ENCODE results near the gene CHST11.

Gene CHST11

DNA sequence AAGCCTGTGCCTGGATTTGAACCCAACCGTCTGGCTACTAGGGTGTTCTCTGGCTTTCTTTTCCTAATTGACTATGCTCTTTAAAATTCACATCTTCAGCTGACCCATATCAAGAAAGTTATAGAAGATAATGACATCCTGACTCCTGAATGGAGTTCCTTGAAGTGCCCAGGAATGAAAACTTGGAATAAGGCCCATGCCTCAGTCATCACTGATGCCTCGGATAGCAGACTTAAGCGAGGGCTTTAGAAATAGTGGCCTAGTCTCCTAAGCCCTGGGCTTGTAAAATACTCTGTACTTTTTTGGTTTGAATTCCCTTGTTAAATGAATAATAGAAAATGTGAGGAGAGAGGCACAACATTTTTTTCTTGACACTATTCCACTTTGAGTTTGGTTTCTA is 39.0 kb downstream of the CHST11 start:
- TF ChIP-seq, protein P1, sequence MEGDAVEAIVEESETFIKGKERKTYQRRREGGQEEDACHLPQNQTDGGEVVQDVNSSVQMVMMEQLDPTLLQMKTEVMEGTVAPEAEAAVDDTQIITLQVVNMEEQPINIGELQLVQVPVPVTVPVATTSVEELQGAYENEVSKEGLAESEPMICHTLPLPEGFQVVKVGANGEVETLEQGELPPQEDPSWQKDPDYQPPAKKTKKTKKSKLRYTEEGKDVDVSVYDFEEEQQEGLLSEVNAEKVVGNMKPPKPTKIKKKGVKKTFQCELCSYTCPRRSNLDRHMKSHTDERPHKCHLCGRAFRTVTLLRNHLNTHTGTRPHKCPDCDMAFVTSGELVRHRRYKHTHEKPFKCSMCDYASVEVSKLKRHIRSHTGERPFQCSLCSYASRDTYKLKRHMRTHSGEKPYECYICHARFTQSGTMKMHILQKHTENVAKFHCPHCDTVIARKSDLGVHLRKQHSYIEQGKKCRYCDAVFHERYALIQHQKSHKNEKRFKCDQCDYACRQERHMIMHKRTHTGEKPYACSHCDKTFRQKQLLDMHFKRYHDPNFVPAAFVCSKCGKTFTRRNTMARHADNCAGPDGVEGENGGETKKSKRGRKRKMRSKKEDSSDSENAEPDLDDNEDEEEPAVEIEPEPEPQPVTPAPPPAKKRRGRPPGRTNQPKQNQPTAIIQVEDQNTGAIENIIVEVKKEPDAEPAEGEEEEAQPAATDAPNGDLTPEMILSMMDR (IDR thresholded peaks at IDR 0.05; ENCODE audit: low read depth, low read length) = no peak
- H3K4me3 ChIP-seq (ENCODE audit: low read depth, low read length) = no peak overlapping the region

DNA sequence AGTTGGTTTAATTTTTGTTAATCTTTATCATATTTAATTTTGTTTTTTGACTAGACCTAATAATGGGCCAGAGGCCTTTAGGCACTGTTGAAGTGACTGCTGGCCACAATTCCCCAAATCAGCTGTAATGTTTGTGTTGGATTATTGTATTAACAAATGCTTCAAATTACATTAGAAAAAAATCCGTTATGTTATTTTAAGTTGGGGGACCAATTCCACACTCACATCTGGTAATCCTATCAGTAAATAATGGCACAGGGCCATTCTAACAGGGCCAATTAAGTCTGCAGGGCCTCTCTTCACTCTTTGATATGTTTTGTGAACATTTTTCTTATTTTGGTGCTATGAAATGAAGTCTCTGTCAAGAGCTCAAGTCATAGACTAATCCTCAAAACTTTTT is 39.6 kb downstream of the CHST11 start:
- TF ChIP-seq, protein P1 (IDR thresholded peaks at IDR 0.05; ENCODE audit: low read depth, low read length) = no peak
- H3K4me3 ChIP-seq (ENCODE audit: low read depth, low read length) = no peak overlapping the region

DNA sequence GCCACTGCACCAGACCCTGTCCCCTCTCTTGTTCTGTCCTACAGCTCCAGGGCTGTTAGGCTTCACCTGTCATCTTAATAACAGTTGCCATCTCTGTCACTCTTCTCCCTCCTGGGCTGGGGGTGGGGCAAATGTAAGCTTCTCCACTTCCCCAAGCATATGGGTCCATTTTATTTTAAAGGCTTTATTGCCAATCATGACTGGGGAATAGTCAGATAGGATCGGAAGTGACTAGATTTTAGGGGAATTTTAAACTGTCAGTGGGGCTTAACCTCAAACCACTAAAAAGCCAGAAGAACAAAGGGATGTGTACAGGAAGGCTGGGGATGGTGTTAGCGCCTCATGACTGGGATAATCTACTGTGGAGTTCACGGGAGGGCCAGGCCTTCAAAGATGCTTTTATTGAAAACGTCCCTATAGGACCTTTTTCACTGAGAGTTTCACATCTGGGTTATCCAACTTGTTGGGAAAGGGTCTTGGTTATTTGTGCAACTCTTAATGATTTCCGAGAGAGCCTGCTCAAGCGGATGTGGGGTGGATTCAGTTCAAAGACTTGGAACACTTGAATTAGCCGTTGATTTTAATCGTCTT is 41.6 kb downstream of the CHST11 start:
- TF ChIP-seq, protein P1 (IDR thresholded peaks at IDR 0.05; ENCODE audit: low read depth, low read length) = no peak
- no peak overlapping the region for H3K4me3 ChIP-seq (ENCODE audit: low read depth, low read length)

DNA sequence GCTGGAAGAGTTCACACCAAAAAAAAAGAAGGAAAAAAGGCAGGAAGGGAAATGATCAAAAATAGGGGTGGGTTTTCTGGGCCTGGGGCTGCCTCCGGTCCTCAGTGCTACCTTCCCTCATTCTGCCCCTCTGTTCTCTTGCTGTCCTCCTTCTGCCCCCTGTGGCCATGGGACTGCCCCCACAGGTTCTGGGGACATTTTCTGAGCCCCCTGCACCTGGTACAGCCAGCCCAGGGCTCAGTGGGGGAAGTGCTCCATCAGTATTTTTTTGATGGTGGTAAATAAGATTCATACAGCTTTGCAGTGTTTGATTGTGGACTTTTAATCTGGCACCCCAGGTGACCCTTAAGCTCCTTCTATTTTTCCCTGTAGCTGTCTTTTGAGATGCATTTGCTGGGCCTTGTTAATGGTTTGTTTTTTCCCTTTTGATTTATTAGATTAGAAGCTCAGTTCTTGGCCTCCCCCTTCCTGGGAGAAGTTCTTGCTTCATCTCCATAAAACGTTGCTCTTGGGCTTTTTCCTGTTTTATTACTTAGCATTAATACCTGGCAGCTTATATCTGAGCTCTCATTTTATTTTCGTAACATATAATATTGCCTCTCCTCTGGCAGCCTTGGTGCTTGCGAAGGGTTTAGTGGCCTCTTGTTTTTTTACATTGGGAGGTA is 43.1 kb downstream of the CHST11 start:
- H3K4me3 ChIP-seq (ENCODE audit: low read depth, low read length) = no peak overlapping the region
- TF ChIP-seq, protein P1 (IDR thresholded peaks at IDR 0.05; ENCODE audit: low read depth, low read length) = no peak

DNA sequence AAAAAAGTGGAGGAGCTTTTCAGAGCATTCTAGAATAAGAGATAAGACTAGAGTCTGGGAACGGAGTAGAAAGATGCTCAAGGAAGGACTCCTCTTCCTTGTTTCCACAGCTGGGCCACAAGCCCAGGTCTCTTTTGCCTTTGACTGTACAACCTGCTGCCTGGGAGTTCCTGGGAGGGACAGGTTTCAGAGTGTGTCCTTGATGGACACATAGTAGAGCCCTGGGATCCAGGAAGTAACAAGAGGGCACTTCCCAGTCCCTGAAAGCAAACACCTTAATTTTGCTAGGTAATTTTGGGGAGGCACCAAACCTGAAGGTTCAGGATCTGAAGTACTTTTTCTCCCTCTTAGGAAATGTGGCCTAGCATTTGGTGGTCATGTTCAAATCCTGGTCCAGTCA is 44.4 kb downstream of the CHST11 start:
- TF ChIP-seq, protein P1 (IDR thresholded peaks at IDR 0.05; ENCODE audit: low read depth, low read length) = no peak

DNA sequence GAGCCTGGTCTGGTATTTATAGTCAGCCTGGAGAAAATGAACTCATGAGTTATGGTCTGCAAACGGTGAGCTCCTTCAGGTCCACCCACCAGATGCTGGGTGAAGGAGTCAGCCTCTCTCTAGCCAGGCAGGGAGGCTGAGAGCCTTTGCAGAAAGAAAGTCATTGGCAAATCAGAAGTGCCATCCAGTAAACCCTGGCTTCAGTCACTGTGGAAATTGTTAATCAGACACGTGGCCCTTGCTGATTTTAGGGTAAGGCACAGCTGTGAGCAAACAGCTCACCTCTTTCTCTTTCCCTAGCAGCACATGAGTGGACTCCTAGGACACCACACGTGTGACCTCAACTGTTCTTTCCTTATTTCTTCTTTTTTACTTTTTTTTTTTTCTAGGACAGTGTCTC is 44.9 kb downstream of the CHST11 start:
- no peak overlapping the region for H3K4me3 ChIP-seq (ENCODE audit: low read depth, low read length)
- TF ChIP-seq, protein P1 (IDR thresholded peaks at IDR 0.05; ENCODE audit: low read depth, low read length) = no peak

More for the DNA sequence above, 44.4 kb downstream of the CHST11 start:
- H3K4me3 ChIP-seq (ENCODE audit: low read depth, low read length) = no peak overlapping the region

DNA sequence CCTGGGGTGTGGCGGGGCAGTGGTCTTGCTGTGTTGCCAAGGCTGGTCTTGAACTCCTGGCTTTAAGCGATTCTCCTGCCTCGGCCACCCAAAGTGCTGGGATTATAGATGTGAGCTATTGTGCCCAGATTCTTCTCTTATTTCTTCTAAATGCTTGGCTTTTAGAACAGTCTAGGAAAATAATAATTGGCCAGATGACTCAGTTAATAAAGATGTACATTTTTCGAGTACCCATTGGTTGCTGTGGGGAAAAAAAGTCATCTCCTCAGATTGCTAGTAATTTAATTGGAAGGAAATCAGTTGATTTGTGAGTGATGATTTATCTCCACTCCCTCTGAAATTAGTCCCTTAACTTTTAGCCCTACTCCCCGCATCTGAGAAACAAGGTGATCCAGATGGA is 45.5 kb downstream of the CHST11 start:
- no peak overlapping the region for H3K4me3 ChIP-seq (ENCODE audit: low read depth, low read length)
- TF ChIP-seq, protein P1 (IDR thresholded peaks at IDR 0.05; ENCODE audit: low read depth, low read length) = no peak
